ENCODE measurements around the gene SLC35F3. TPM values are rescaled to one million over a fixed set of nuclear protein-coding genes. Genes with fewer than 3 reads are reported as not detected.

SLC35F3 gene
- total RNA-seq, 1 donor from 2014 or later, result 1.6 TPM

GRCh38 chr1:234090212-234091064, 186.0 kb downstream of the SLC35F3 start:
- TF ChIP-seq CTCF (conservative IDR thresholded peaks at IDR 0.05; ENCODE audit: low read depth, low read length), result no peak
- no peak for DNase-seq (ENCODE audit: low read depth)
- no peak overlapping the region for H3K4me3 ChIP-seq (ENCODE audit: low read depth, low read length)

GRCh38 chr1:234091065-234091401, 186.6 kb downstream of the SLC35F3 start:
- TF ChIP-seq CTCF (conservative IDR thresholded peaks at IDR 0.05; ENCODE audit: low read depth, low read length), result no peak
- DNase-seq (ENCODE audit: low read depth), result no peak
- H3K4me3 ChIP-seq (ENCODE audit: low read depth, low read length), result no peak overlapping the region

- H3K4me3 ChIP-seq (ENCODE audit: low read depth, low read length), result no peak overlapping the region
- TF ChIP-seq CTCF (conservative IDR thresholded peaks at IDR 0.05; ENCODE audit: low read depth, low read length), result no peak
- no peak for DNase-seq (ENCODE audit: low read depth)
Measured at GRCh38 chr1:234091876-234092275, 187.4 kb downstream of the SLC35F3 start.

GRCh38 chr1:234093107-234093506, 188.6 kb downstream of the SLC35F3 start:
- no peak for TF ChIP-seq CTCF (conservative IDR thresholded peaks at IDR 0.05; ENCODE audit: low read depth, low read length)
- no peak for DNase-seq (ENCODE audit: low read depth)

GRCh38 chr1:234093741-234094140, 189.3 kb downstream of the SLC35F3 start:
- no peak overlapping the region for H3K4me3 ChIP-seq (ENCODE audit: low read depth, low read length)
- DNase-seq (ENCODE audit: low read depth), result no peak
- no peak for TF ChIP-seq CTCF (conservative IDR thresholded peaks at IDR 0.05; ENCODE audit: low read depth, low read length)

More at GRCh38 chr1:234093107-234093506, 188.6 kb downstream of the SLC35F3 start:
- no peak overlapping the region for H3K4me3 ChIP-seq (ENCODE audit: low read depth, low read length)

- TF ChIP-seq CTCF (conservative IDR thresholded peaks at IDR 0.05; ENCODE audit: low read depth, low read length), result no peak
- DNase-seq (ENCODE audit: low read depth), result no peak
- no peak overlapping the region for H3K4me3 ChIP-seq (ENCODE audit: low read depth, low read length)
Measured at GRCh38 chr1:234094172-234094571, 189.7 kb downstream of the SLC35F3 start.
